ENCODE data around the gene CD8B.

Gene CD8B

DNA sequence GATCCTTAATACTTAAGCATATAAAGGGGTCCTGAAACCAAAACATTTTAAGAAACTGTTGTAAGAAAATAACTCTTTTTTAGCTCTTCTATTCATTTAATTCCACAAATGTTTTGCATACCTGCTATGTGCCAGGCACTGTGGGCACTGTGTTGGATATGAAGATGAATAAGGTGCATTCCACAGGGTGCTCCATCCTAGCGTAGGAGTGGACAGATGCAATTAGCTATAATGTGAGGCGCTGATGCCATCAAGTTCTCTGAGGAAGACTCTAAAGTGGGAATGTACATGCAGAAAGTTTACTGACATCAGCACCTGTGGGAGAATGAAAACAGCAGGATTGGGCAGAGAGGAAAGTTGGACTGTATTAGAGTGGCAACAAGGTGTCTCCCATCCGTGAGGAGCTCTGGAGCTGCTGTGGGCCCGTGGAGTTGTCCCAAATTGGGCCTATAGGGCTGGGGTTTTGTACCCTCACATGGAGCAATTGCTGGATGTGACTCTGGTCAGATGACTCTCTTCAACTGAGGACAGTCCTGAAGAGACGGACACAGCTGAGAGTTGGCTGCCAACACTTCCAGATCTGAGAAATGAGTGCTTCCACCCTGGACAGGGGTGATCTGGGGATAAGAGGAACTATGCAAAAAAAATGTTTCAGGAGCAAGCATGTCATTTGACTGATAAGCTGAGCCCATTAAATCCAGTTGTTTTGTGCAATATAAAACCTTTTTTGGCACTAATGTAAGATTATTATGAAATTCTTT, 93.3 kb downstream of the CD8B start:
- no peak for DNase-seq

Data from fibroblast of skin of scalp (primary cell).